Liver (tissue), 9 donors: Measurements from ENCODE around the gene SYNGR4. TPM values are rescaled to one million over a fixed set of nuclear protein-coding genes. Genes with fewer than 3 reads are reported as not detected.

Experiments
- DNase-seq: peaks from one replicate; pipeline ENCODE4 v3.0.0-alpha.2; 2017; ENCODE audit warnings: low spot score
- H3K27ac ChIP-seq, 2 donors: one replicate each; pipeline ENCODE4 v1.7.0; 2013; ENCODE audit warnings: inconsistent platforms in 2 of 2, low read length in 2 of 2, control low read depth in 1 of 2, low read depth in 1 of 2, mild to moderate bottlenecking in 1 of 2
- H3K27me3 ChIP-seq, 4 donors: one replicate each; pipeline versions ENCODE4 v1.6.1 to v1.7.0; 2013; ENCODE audit warnings: low read length in 3 of 4, inconsistent platforms in 1 of 4, mild to moderate bottlenecking in 1 of 4, moderate library complexity in 1 of 4; ENCODE audit not compliant: control insufficient read depth in 4 of 4, insufficient read depth in 4 of 4
- H3K36me3 ChIP-seq, 4 donors: one replicate each; pipeline versions ENCODE4 v1.6.1 to v1.7.0; 2013; ENCODE audit warnings: low read length in 3 of 4, mild to moderate bottlenecking in 3 of 4, low read depth in 1 of 4, moderate library complexity in 1 of 4; ENCODE audit not compliant: control insufficient read depth in 4 of 4, insufficient read depth in 3 of 4
- H3K4me1 ChIP-seq, 4 donors: one replicate each; pipeline versions ENCODE4 v1.6.1 to v1.7.0; 2013; ENCODE audit warnings: low read length in 3 of 4, mild to moderate bottlenecking in 3 of 4, moderate library complexity in 1 of 4; ENCODE audit not compliant: control insufficient read depth in 4 of 4, insufficient read depth in 4 of 4
- H3K4me3 ChIP-seq, 3 donors: one replicate each; pipeline versions ENCODE4 v1.6.1 to v1.7.0; 2013; ENCODE audit warnings: low read length in 3 of 3, control low read depth in 1 of 3, low read depth in 1 of 3, mild to moderate bottlenecking in 1 of 3
- H3K9ac ChIP-seq, 2 donors: one replicate each; pipeline ENCODE4 v1.7.0; 2013; ENCODE audit warnings: low read length in 2 of 2, mild to moderate bottlenecking in 2 of 2, moderate library complexity in 2 of 2, control low read depth in 1 of 2, low read depth in 1 of 2
- H3K9me3 ChIP-seq, 4 donors: one replicate each; pipeline versions ENCODE4 v1.6.1 to v1.7.0; 2013; ENCODE audit warnings: low read length in 3 of 4; ENCODE audit not compliant: control insufficient read depth in 4 of 4
- ATF3 ChIP-seq: IDR thresholded peaks from 2 replicates; pipeline ENCODE4 v1.6.1; 2016; ENCODE audit warnings: antibody characterized with exemption
- EGR1 ChIP-seq, 2 donors: IDR thresholded peaks; 2 replicates each; pipeline ENCODE4 v1.6.1; 2016 to 2018; ENCODE audit warnings: antibody characterized with exemption in 2 of 2, low read depth in 2 of 2
- FOXA1 ChIP-seq: IDR thresholded peaks from 2 replicates; pipeline ENCODE4 v1.6.1; 2016; ENCODE audit warnings: antibody characterized with exemption
- FOXA2 ChIP-seq: IDR thresholded peaks from 2 replicates; pipeline ENCODE4 v1.6.1; 2016; ENCODE audit warnings: antibody characterized with exemption
- GABPA ChIP-seq, 2 donors: IDR thresholded peaks in 1 of 2; conservative IDR thresholded peaks in 1 of 2; 2 replicates each; pipeline ENCODE4 v1.6.1; 2016; ENCODE audit warnings: antibody characterized with exemption in 2 of 2, mild to moderate bottlenecking in 1 of 2, moderate library complexity in 1 of 2
- HNF4A ChIP-seq, 2 donors: conservative IDR thresholded peaks; 2 replicates each; pipeline ENCODE4 v1.6.1; 2016; ENCODE audit warnings: antibody characterized with exemption in 2 of 2, mild to moderate bottlenecking in 2 of 2
- HNF4G ChIP-seq: IDR thresholded peaks from 2 replicates; pipeline ENCODE4 v1.6.1; 2016; ENCODE audit warnings: antibody characterized with exemption
- JUND ChIP-seq, 2 donors: IDR thresholded peaks; 2 replicates each; pipeline ENCODE4 v1.6.1; 2016; ENCODE audit warnings: antibody characterized with exemption in 2 of 2
- MAX ChIP-seq: IDR thresholded peaks from 2 replicates; pipeline ENCODE4 v1.6.1; 2016; ENCODE audit warnings: antibody characterized with exemption
- NR2F2 ChIP-seq: IDR thresholded peaks from 2 replicates; pipeline ENCODE4 v1.6.1; 2016; ENCODE audit warnings: antibody characterized with exemption
- RAD21 ChIP-seq, 2 donors: IDR thresholded peaks; 2 replicates each; pipeline ENCODE4 v1.6.1; 2016; ENCODE audit warnings: antibody characterized with exemption in 2 of 2, mild to moderate bottlenecking in 2 of 2
- REST ChIP-seq: IDR thresholded peaks from 2 replicates; pipeline ENCODE4 v1.6.1; 2016; ENCODE audit warnings: antibody characterized with exemption, mild to moderate bottlenecking
- RXRA ChIP-seq, 2 donors: IDR thresholded peaks; 2 replicates each; pipeline ENCODE4 v1.6.1; 2017 to 2018; ENCODE audit warnings: antibody characterized with exemption in 2 of 2, mild to moderate bottlenecking in 1 of 2
- SP1 ChIP-seq: IDR thresholded peaks from 2 replicates; pipeline ENCODE4 v1.6.1; 2018; ENCODE audit warnings: antibody characterized with exemption, mild to moderate bottlenecking
- TAF1 ChIP-seq: conservative IDR thresholded peaks from 2 replicates; pipeline ENCODE4 v1.6.1; 2016; ENCODE audit warnings: antibody characterized with exemption, mild to moderate bottlenecking
- YY1 ChIP-seq: IDR thresholded peaks from 2 replicates; pipeline ENCODE4 v1.6.1; 2016; ENCODE audit warnings: antibody characterized with exemption, mild to moderate bottlenecking
- ZBTB33 ChIP-seq: IDR thresholded peaks from 2 replicates; pipeline ENCODE4 v1.6.1; 2016; ENCODE audit warnings: antibody characterized with exemption
- WGBS: extraction: QIAGEN DNeasy Blood & Tissue Kit; methylation state at CpG from one replicate; pipeline ENCODE4 v1.1.7; 2013; 5-methylcytosine and 5-hydroxymethylcytosine counted together
- polyA plus RNA-seq, 2 donors: library from polyadenylated mRNA; stranded (reverse) in 1 of 2; unstranded in 1 of 2; fragments of 200-250 nt in 1 of 2; fragments of >200 nt in 1 of 2; fragmentation: Nextera tagmentation in 1 of 2; extraction: Ambion mirVana in 1 of 2; gene quantifications; one replicate each; pipeline versions ENCODE4 v1.2.1 to v1.2.3, GENCODE V29; 2013 to 2015
- total RNA-seq, 2 donors: library from RNA; depleted of rRNA; stranded (reverse); fragments of >200 nt; gene quantifications; one replicate each; pipeline ENCODE4 v1.2.3, GENCODE V29; 2014
- TF ChIP-seq, protein P1 (sequence below): fragments of 150-350 bp; IDR thresholded peaks from 2 replicates; pipeline ENCODE4 v1.5.1; 2017; ENCODE audit warnings: improper control_type of control experiment, low read depth, low read length; ENCODE audit not compliant: missing input control
- donor health status: healthy.
- donor health status: healthy.
- donor health status: healthy.
- donor health status: healthy.
- donor health status: healthy.

Gene SYNGR4
- total and polyA plus RNA-seq, 4 donors = 0.09 TPM; not detected in 3

DNA sequence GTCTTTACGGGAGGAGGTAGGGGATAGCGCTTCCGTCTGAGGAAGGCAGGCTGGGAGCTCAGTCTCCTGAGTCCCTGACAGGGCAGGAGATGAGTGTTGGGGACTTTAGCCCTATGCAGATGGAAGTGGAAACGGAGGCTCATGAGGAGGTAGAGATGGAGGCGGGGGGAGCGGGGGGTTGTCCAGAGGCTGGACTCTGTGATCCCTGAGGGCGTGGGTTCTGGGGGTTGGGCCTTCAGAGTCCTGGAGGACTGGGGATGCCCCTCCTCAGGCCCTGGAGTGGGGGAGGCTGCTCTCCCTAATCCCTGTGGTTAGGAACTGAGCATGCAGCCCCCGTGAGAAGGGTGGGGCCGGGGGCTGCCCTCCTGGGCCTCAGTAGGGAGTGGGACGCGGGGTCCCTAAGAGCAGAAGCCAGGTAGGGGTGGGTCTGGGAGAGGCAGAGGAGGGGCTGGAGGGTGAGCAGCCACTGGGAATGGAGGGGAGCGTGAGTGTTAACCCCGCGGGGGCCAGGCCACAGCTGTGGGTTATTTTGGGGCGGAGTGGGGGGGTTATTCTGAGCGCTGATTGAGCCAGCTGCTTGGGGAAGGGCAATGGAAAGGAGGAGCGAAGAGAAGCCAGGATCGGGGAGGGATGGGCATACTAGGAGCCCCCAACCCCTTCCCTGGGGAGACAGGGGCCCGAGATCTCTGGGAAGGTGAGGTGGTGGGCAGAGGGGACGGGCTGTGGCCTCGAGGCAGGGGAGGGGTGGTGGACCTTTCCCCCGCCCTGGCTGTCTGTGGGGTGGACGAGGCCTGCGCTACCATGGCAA is 32.1 kb downstream of the SYNGR4 start:
- WGBS = 46% methylated on average over 24 of the region's 24 CpGs
- H3K9me3 ChIP-seq = no peaks in the 10 kb centered on the region
- H3K4me1 ChIP-seq = peaks cover 0 to 8% (median 4%) of the 10 kb centered on the region in 4 donors
- H3K9ac ChIP-seq = no peak overlapping the region
- no peak for DNase-seq
- H3K27ac ChIP-seq = no peak overlapping the region
- peaks cover 0 to 20% (median 14%) of the 10 kb centered on the region in 4 donors for H3K27me3 ChIP-seq
- H3K36me3 ChIP-seq = no peaks in the 10 kb centered on the region
- H3K4me3 ChIP-seq = no peak overlapping the region
- TF ChIP-seq, protein P1, sequence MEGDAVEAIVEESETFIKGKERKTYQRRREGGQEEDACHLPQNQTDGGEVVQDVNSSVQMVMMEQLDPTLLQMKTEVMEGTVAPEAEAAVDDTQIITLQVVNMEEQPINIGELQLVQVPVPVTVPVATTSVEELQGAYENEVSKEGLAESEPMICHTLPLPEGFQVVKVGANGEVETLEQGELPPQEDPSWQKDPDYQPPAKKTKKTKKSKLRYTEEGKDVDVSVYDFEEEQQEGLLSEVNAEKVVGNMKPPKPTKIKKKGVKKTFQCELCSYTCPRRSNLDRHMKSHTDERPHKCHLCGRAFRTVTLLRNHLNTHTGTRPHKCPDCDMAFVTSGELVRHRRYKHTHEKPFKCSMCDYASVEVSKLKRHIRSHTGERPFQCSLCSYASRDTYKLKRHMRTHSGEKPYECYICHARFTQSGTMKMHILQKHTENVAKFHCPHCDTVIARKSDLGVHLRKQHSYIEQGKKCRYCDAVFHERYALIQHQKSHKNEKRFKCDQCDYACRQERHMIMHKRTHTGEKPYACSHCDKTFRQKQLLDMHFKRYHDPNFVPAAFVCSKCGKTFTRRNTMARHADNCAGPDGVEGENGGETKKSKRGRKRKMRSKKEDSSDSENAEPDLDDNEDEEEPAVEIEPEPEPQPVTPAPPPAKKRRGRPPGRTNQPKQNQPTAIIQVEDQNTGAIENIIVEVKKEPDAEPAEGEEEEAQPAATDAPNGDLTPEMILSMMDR = no peak
- TF ChIP-seq JUND (IDR thresholded peaks at IDR 0.05) = no peak
- TF ChIP-seq FOXA1 = no peak
- TF ChIP-seq MAX = no peak
- no peak for TF ChIP-seq HNF4A (conservative IDR thresholded peaks at IDR 0.05)
- TF ChIP-seq YY1 = no peak
- no peak for TF ChIP-seq EGR1 (IDR thresholded peaks at IDR 0.05; ENCODE audit: low read depth in 2 of 2)
- TF ChIP-seq GABPA (IDR thresholded peaks at IDR 0.05 in 1 of 2, conservative IDR thresholded peaks at IDR 0.05 in 1 of 2) = no peak
- no peak for TF ChIP-seq SP1
- TF ChIP-seq RAD21 (IDR thresholded peaks at IDR 0.05) = no peak
- no peak for TF ChIP-seq RXRA (IDR thresholded peaks at IDR 0.05)
- no peak for TF ChIP-seq FOXA2
- TF ChIP-seq ZBTB33 = no peak
- no peak for TF ChIP-seq NR2F2
- no peak for TF ChIP-seq HNF4G
- no peak for TF ChIP-seq REST
- no peak for TF ChIP-seq ATF3
- TF ChIP-seq TAF1 = no peak
